ENCODE data around the gene SPRN.

DNA sequence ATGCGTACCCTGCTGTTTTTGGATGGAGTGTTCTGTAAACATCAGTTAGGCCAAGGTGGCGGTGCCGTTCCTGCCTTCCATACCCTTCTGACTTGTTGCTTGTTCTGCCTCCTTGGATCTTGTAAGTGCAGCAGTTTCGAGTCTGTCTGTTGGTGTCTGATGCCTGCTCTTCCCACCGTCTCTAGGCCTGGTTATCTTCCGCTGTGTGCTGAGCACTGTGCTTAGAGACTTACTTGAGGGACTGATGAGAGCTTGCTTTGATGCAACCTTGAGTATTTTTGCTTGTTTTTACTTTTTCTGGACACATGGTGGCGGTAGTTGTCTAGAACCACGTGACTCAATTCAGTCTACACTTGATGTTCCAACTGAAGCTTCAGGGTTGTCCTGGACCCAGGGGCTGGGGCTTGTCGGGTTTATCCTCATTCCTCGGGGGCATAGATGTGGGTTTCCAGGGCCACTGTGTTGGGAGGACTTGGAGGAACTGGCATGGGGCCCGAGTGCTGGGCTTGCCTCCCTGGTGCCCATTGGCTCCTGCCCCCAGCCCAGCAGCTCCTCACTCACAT is 14.4 kb upstream of the SPRN start:
- TF ChIP-seq CSDC2 (CRISPR knock-in tag; IDR thresholded peaks at IDR 0.05) (no peak), ZNF8 (CRISPR knock-in tag; IDR thresholded peaks at IDR 0.05) (no peak), ZFP30 (CRISPR knock-in tag; IDR thresholded peaks at IDR 0.05) (no peak)
- TF ChIP-seq, protein P1, sequence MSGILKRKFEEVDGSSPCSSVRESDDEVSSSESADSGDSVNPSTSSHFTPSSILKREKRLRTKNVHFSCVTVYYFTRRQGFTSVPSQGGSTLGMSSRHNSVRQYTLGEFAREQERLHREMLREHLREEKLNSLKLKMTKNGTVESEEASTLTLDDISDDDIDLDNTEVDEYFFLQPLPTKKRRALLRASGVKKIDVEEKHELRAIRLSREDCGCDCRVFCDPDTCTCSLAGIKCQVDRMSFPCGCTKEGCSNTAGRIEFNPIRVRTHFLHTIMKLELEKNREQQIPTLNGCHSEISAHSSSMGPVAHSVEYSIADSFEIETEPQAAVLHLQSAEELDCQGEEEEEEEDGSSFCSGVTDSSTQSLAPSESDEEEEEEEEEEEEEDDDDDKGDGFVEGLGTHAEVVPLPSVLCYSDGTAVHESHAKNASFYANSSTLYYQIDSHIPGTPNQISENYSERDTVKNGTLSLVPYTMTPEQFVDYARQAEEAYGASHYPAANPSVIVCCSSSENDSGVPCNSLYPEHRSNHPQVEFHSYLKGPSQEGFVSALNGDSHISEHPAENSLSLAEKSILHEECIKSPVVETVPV (CRISPR knock-in tag; IDR thresholded peaks at IDR 0.05), result no peak
- TF ChIP-seq, protein P2, sequence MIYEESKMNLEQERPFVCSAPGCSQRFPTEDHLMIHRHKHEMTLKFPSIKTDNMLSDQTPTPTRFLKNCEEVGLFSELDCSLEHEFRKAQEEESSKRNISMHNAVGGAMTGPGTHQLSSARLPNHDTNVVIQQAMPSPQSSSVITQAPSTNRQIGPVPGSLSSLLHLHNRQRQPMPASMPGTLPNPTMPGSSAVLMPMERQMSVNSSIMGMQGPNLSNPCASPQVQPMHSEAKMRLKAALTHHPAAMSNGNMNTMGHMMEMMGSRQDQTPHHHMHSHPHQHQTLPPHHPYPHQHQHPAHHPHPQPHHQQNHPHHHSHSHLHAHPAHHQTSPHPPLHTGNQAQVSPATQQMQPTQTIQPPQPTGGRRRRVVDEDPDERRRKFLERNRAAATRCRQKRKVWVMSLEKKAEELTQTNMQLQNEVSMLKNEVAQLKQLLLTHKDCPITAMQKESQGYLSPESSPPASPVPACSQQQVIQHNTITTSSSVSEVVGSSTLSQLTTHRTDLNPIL (CRISPR knock-in tag; IDR thresholded peaks at IDR 0.05; ENCODE audit: low read depth), result no peak
- TF ChIP-seq, protein P3, sequence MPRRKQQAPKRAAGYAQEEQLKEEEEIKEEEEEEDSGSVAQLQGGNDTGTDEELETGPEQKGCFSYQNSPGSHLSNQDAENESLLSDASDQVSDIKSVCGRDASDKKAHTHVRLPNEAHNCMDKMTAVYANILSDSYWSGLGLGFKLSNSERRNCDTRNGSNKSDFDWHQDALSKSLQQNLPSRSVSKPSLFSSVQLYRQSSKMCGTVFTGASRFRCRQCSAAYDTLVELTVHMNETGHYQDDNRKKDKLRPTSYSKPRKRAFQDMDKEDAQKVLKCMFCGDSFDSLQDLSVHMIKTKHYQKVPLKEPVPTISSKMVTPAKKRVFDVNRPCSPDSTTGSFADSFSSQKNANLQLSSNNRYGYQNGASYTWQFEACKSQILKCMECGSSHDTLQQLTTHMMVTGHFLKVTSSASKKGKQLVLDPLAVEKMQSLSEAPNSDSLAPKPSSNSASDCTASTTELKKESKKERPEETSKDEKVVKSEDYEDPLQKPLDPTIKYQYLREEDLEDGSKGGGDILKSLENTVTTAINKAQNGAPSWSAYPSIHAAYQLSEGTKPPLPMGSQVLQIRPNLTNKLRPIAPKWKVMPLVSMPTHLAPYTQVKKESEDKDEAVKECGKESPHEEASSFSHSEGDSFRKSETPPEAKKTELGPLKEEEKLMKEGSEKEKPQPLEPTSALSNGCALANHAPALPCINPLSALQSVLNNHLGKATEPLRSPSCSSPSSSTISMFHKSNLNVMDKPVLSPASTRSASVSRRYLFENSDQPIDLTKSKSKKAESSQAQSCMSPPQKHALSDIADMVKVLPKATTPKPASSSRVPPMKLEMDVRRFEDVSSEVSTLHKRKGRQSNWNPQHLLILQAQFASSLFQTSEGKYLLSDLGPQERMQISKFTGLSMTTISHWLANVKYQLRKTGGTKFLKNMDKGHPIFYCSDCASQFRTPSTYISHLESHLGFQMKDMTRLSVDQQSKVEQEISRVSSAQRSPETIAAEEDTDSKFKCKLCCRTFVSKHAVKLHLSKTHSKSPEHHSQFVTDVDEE (CRISPR knock-in tag; IDR thresholded peaks at IDR 0.05), result no peak

Measured in SK-N-SH treated with all-trans-retinoic acid at 6 μM for 48 hours (cell line).